Transverse colon (tissue), 4 donors: ENCODE measurements around the gene TADA2A.

Source experiments
- EP300 ChIP-seq: sonication (generic); formaldehyde crosslinking; IDR thresholded peaks from one replicate; pipeline ENCODE4 v1.6.1; 2017; ENCODE audit warnings: antibody characterized with exemption, low read depth
- POLR2A ChIP-seq: fragments of 450-650 bp; IDR thresholded peaks from one replicate; pipeline ENCODE4 v1.6.1; 2016; ENCODE audit warnings: antibody characterized with exemption, mild to moderate bottlenecking, moderate library complexity
- POLR2AphosphoS5 ChIP-seq, 3 donors: sonication (generic); formaldehyde crosslinking; IDR thresholded peaks; one replicate each; pipeline ENCODE4 v1.6.1; 2016; ENCODE audit warnings: antibody characterized with exemption in 3 of 3
- TF ChIP-seq, protein P1 (sequence below), 5 experiments: fragments of 200-600 bp in 3 of 5; fragments of 450-650 bp in 2 of 5; sonication (generic) in 3 of 5; IDR thresholded peaks; 1 replicate in 2 of 5; 2 replicates in 3 of 5; pipeline ENCODE4 v1.5.1; 2016 to 2017; ENCODE audit warnings: antibody characterized with exemption in 5 of 5, inconsistent platforms in 3 of 5, mild to moderate bottlenecking in 2 of 5, moderate library complexity in 1 of 5

DNA sequence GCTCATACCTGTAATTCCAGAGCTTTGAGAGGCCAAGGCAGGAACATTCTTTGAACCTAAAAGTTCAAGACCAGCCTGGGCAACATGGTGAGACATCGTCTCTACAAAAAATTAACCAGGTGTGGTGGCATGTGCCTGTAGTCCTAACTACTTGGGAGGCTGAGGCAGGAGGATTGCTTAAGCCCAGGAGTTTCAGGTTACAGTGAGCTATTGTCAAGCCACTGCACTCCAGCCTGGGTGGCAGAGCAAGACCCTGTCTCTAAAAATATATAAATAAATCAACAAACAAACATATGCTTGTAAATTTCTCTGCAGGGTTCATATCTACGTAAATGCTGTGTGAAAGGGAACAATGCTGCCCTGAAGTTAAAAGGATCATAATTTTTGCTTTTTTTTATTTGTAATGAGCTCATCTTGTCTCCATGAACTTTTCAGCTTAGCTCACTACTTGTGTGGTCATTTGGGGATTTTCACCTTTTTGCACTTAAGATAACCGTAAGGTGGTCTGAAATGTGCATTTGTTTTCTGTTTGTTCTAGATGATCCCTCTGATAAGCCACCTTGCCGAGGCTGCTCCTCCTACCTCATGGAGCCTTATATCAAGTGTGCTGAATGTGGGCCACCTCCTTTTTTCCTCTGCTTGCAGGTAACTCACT lies 16.4 kb downstream of the TADA2A start:
- TF ChIP-seq, protein P1, sequence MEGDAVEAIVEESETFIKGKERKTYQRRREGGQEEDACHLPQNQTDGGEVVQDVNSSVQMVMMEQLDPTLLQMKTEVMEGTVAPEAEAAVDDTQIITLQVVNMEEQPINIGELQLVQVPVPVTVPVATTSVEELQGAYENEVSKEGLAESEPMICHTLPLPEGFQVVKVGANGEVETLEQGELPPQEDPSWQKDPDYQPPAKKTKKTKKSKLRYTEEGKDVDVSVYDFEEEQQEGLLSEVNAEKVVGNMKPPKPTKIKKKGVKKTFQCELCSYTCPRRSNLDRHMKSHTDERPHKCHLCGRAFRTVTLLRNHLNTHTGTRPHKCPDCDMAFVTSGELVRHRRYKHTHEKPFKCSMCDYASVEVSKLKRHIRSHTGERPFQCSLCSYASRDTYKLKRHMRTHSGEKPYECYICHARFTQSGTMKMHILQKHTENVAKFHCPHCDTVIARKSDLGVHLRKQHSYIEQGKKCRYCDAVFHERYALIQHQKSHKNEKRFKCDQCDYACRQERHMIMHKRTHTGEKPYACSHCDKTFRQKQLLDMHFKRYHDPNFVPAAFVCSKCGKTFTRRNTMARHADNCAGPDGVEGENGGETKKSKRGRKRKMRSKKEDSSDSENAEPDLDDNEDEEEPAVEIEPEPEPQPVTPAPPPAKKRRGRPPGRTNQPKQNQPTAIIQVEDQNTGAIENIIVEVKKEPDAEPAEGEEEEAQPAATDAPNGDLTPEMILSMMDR (IDR thresholded peaks at IDR 0.05): no peak
- TF ChIP-seq POLR2A (no peak), POLR2AphosphoS5 (IDR thresholded peaks at IDR 0.05) (no peak), EP300 (no peak)
